Stomach (tissue), 9 donors: Measurements from ENCODE around the gene EID2B. TPM values are rescaled to one million over a fixed set of nuclear protein-coding genes. Genes with fewer than 3 reads are reported as not detected.

ENCODE experiments used
- DNase-seq, 2 donors: peaks; one replicate each; pipeline versions ENCODE4 v3.0.0 to v3.0.0-alpha.2; 2013 to 2019
- H3K27ac ChIP-seq, 5 donors: fragments of 200-600 bp in 4 of 5; sonication (generic) in 4 of 5; one replicate each; pipeline ENCODE4 v1.5.1; 2013 to 2019; ENCODE audit warnings: mild to moderate bottlenecking in 1 of 5, moderate library complexity in 1 of 5
- H3K27me3 ChIP-seq, 3 donors: fragments of 200-600 bp; sonication (generic); one replicate each; pipeline ENCODE4 v1.5.1; 2017 to 2019; ENCODE audit warnings: mixed run types in 1 of 3
- H3K36me3 ChIP-seq, 4 donors: fragments of 200-600 bp; sonication (generic); 1 replicate in 3 of 4; 2 replicates in 1 of 4; pipeline ENCODE4 v1.5.1; 2016 to 2019
- H3K4me1 ChIP-seq, 4 donors: fragments of 200-600 bp; sonication (generic); one replicate each; pipeline ENCODE4 v1.5.1; 2016 to 2019
- H3K4me3 ChIP-seq, 4 donors: fragments of 200-600 bp; sonication (generic) in 3 of 4; one replicate each; pipeline ENCODE4 v1.5.1; 2016 to 2019; ENCODE audit warnings: mild to moderate bottlenecking in 1 of 4
- H3K9me3 ChIP-seq, 4 donors: fragments of 200-600 bp; sonication (generic); one replicate each; pipeline ENCODE4 v1.5.1; 2016 to 2019
- EP300 ChIP-seq: sonication (generic); formaldehyde crosslinking; IDR thresholded peaks from one replicate; pipeline ENCODE4 v1.6.1; 2017; ENCODE audit warnings: antibody characterized with exemption
- POLR2A ChIP-seq, 4 donors: fragments of 450-650 bp; IDR thresholded peaks; one replicate each; pipeline ENCODE4 v1.6.1; 2016; ENCODE audit warnings: antibody characterized with exemption in 4 of 4, control low read depth in 2 of 4, mild to moderate bottlenecking in 1 of 4, moderate library complexity in 1 of 4
- POLR2AphosphoS5 ChIP-seq, 3 donors: sonication (generic); formaldehyde crosslinking; IDR thresholded peaks; one replicate each; pipeline ENCODE4 v1.6.1; 2016; ENCODE audit warnings: antibody characterized with exemption in 3 of 3
- WGBS, 5 donors: extraction: QIAGEN DNeasy Blood & Tissue Kit in 3 of 5; methylation state at CpG; one replicate each; pipeline versions ENCODE4 v1.1.5 to v1.1.7; 2013 to 2018; 5-methylcytosine and 5-hydroxymethylcytosine counted together
- intact Hi-C: fragments of 100-400 bp; cut with DNase I; formaldehyde crosslinking; loops from one replicate; pipeline ENCODE4 v1.15.1; 2023; ENCODE audit warnings: low total_unique reads
- polyA plus RNA-seq, 3 donors: library from polyadenylated mRNA; stranded (reverse); fragments of 200-250 nt; gene quantifications; one replicate each; pipeline ENCODE4 v1.2.3, GENCODE V29; 2013
- total RNA-seq, 5 donors: library from RNA; depleted of rRNA; stranded (reverse); fragments of >200 nt; gene quantifications; one replicate each; pipeline versions ENCODE4 v1.1.0 to v1.2.3, GENCODE V29; 2014 to 2016
- TF ChIP-seq, protein P1 (sequence below), 7 experiments: fragments of 450-650 bp in 4 of 7; fragments of 200-600 bp in 3 of 7; sonication (generic) in 3 of 7; IDR thresholded peaks; one replicate each; pipeline ENCODE4 v1.5.1; 2016 to 2019; ENCODE audit warnings: antibody characterized with exemption in 7 of 7, control low read depth in 2 of 7, mild to moderate bottlenecking in 1 of 7
- donor health status: healthy with polysubstance abuse.
- donor health status: Bipolar disorder and iron deficiency.
- donor health status: healthy.

EID2B gene
- total and polyA plus RNA-seq, 8 donors = 0.58 to 5.7 (median 1.2) TPM; not detected in 1

DNA sequence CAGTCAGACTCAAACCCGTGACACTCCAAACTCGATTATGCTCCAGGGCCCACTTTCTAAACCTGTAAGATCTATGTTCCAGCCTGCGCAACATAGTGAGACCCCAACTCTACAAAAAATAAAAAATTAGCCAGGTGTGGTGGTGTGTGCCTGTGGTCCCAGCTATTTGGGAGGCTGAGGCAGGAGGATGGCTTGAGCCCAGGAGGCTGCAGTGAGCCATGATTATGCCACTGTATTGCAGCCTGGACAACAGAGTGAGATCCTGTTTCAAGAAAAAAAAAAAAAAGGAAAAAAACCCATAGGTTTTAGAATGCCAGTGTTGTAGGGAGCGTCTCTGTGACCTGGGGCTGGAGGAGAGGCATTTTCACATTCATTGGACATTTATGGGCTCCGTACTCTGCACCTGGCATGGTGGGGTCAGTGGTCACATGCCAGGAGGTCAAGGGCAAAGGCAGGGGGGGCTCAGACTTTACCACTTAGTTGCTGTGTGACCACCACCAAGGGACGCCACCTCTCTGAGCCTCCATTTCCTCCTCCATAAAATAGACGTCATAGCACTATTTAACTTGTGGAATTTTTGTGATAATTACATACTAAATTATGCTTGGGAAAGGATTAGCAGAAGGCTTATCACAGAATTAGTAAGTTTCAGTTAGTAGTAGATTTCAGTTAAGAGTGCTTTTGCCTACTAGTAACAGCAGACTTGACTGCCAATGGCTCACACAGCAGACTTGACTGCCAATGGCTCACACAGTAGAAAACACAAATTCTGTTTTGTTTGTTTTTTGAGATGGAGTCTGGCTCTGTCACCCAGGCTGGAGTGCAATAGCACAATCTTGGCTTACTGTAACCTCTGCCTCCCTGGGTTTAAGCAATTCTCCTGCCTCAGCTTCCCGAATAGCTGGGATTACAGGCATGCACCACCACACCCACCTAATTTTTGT is 11.8 kb downstream of the EID2B start:
- Histone ChIP-seq H3K9me3 (no peaks in the 10 kb centered on the region), H3K36me3 (no peaks in the 10 kb centered on the region), H3K4me1 (peaks cover under 1 to 5% (median 4%) of the 10 kb centered on the region in 4 donors), H3K27me3 (peaks cover 2 to 31% (median 23%) of the 10 kb centered on the region in 3 donors), H3K27ac (no peak overlapping the region), H3K4me3 (no peak overlapping the region)
- intact Hi-C loops = no loop called here
- 81 to 90% (median 84%) methylated on average over 8 of the region's 8 CpGs for WGBS, 5 donors
- TF ChIP-seq, protein P1, sequence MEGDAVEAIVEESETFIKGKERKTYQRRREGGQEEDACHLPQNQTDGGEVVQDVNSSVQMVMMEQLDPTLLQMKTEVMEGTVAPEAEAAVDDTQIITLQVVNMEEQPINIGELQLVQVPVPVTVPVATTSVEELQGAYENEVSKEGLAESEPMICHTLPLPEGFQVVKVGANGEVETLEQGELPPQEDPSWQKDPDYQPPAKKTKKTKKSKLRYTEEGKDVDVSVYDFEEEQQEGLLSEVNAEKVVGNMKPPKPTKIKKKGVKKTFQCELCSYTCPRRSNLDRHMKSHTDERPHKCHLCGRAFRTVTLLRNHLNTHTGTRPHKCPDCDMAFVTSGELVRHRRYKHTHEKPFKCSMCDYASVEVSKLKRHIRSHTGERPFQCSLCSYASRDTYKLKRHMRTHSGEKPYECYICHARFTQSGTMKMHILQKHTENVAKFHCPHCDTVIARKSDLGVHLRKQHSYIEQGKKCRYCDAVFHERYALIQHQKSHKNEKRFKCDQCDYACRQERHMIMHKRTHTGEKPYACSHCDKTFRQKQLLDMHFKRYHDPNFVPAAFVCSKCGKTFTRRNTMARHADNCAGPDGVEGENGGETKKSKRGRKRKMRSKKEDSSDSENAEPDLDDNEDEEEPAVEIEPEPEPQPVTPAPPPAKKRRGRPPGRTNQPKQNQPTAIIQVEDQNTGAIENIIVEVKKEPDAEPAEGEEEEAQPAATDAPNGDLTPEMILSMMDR (IDR thresholded peaks at IDR 0.05) = no peak
- TF ChIP-seq POLR2AphosphoS5 (IDR thresholded peaks at IDR 0.05) (no peak), POLR2A (IDR thresholded peaks at IDR 0.05) (no peak), EP300 (no peak)
- no peak for DNase-seq

DNA sequence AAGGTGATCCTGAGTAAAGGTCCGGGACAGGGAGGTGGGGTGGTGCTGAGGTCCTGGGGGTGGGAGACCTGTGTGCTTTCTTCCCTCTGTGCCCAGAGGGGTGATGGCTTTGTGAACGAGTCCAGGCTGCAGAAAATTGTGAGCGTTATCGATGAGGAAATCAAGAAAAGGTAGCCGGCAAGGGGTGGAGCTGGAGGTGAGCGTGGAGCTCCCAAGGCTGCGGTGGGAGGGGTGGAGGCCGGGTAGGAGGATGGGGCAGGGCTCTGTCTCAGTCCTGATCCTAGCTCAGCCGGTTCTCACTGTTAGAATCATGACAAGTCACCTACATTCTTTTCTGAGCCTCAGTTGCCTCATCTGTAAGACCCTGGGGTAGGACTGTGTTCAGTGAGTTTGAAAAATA is 13.7 kb downstream of the EID2B start:
- H3K36me3 ChIP-seq = no peaks in the 10 kb centered on the region
- H3K4me3 ChIP-seq = no peak overlapping the region
- H3K27me3 ChIP-seq = peaks cover 18 to 49% (median 41%) of the 10 kb centered on the region in 3 donors
- 37 to 56% (median 52%) methylated on average over 9 of the region's 9 CpGs for WGBS, 5 donors
- TF ChIP-seq EP300 = no peak
- no peak for TF ChIP-seq POLR2A (IDR thresholded peaks at IDR 0.05)
- TF ChIP-seq, protein P1 (IDR thresholded peaks at IDR 0.05) = no peak
- TF ChIP-seq POLR2AphosphoS5 (IDR thresholded peaks at IDR 0.05) = no peak
- no peak for DNase-seq
- no peaks in the 10 kb centered on the region for H3K9me3 ChIP-seq
- intact Hi-C loops = no loop called here
- peaks cover 11 to 20% (median 17%) of the 10 kb centered on the region in 4 donors for H3K4me1 ChIP-seq
- H3K27ac ChIP-seq = no peak overlapping the region

DNA sequence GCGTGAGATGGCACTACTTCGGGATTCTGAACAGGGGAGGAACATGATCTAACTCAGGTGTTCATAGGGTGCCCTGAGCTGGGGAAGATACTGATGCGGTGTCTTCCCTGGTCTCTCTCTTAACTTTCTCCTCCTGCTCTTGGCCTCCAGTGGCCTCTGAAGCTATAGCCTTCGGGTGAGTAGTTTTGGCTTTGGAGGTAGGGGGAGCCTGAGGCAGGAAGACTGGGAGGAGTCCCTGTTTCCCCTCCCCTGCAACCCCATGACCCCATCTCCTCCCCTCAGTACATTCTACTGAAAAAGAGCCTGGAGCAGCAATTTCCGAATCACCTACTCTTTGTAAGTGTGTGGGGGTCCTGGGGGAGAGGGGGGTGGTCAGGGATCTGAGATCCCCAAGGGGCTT is 14.2 kb downstream of the EID2B start:
- no peaks in the 10 kb centered on the region for H3K9me3 ChIP-seq
- H3K4me1 ChIP-seq = peaks cover 11 to 20% (median 17%) of the 10 kb centered on the region in 4 donors
- TF ChIP-seq POLR2AphosphoS5 (IDR thresholded peaks at IDR 0.05) (no peak), POLR2A (IDR thresholded peaks at IDR 0.05) (no peak), EP300 (no peak)
- TF ChIP-seq, protein P1 (IDR thresholded peaks at IDR 0.05) = no peak
- peaks cover 18 to 54% (median 46%) of the 10 kb centered on the region in 3 donors for H3K27me3 ChIP-seq
- no peak overlapping the region for H3K27ac ChIP-seq
- intact Hi-C loops = no loop called here
- no peak for DNase-seq
- H3K4me3 ChIP-seq = no peak overlapping the region
- no peaks in the 10 kb centered on the region for H3K36me3 ChIP-seq
- WGBS, 5 donors = 45 to 69% (median 60%) methylated on average over 4 to 5 of the region's 5 CpGs

DNA sequence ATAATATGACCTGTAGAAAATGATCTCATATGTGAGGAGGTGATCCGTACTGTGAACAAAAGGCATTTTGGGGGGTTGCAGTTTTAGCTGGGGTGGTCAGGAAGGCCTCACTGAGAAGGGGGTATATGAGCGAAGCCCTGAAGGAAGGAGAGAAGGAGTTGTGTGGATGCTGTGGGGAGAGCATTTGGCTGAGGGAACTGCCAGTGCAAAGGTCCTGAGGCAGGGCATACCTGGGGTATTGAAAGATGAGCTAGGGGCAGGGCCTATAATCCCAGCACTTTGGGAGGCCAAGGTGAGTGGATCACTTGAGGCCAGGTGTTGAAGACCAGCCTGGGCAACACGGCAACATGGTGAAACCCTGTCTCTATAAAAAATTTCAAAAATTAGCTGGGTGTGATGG is 15.2 kb downstream of the EID2B start:
- Histone ChIP-seq H3K27ac (no peak overlapping the region), H3K9me3 (no peaks in the 10 kb centered on the region), H3K36me3 (no peaks in the 10 kb centered on the region), H3K4me3 (no peak overlapping the region), H3K4me1 (peaks cover 11 to 20% (median 17%) of the 10 kb centered on the region in 4 donors), H3K27me3 (peaks cover 18 to 64% (median 46%) of the 10 kb centered on the region in 3 donors)
- WGBS, 5 donors = 65 to 80% (median 74%) methylated on average over 3 of the region's 3 CpGs
- intact Hi-C loops = no loop called here
- DNase-seq = no peak
- TF ChIP-seq, protein P1 (IDR thresholded peaks at IDR 0.05) = no peak
- no peak for TF ChIP-seq POLR2A (IDR thresholded peaks at IDR 0.05)
- TF ChIP-seq POLR2AphosphoS5 (IDR thresholded peaks at IDR 0.05) = no peak
